DND-41 (cell line): ENCODE data around the gene CX3CR1.

ENCODE experiments used
- EZH2 ChIP-seq: IDR thresholded peaks from 3 replicates; pipeline ENCODE4 v1.6.1; 2012; ENCODE audit warnings: borderline replicate concordance, low read depth, mild to moderate bottlenecking, moderate library complexity, low read length, inconsistent platforms; ENCODE audit not compliant: severe bottlenecking
- TF ChIP-seq, protein P1 (sequence below): IDR thresholded peaks from 2 replicates; pipeline ENCODE4 v1.5.1; 2012; ENCODE audit warnings: borderline replicate concordance, low read length, moderate library complexity, mild to moderate bottlenecking; ENCODE audit not compliant: poor library complexity, severe bottlenecking; ENCODE audit errors: extremely low read depth

DNA sequence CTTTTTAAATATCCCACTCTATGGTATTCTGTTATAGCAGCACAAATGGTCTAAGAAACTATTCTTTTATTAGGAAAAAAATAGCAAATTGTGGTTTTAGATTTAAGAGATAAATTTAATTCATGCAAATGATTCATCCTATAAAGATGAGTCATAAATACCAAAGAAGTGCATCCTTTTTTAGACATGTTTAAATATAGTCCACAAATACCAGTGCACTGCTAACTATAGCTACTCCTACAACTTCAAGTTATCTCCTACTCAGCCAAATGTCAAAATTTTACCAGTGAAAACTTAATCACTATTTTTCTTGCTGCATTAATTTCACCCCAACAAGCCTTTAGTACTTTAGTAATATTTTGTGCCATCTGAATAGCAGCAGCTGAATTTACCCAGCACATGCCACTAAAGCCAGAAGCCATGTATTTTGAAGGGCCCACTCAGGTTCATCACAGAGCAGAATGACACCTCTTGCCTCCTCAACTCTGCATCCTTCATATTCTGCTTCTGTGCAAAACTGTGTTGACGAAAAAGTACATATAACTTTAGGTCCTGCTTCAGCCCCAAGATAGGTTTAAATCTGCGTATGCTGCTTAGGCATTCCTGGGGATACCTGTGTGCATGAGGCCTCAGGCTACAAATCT, 24.9 kb downstream of the CX3CR1 start:
- TF ChIP-seq, protein P1, sequence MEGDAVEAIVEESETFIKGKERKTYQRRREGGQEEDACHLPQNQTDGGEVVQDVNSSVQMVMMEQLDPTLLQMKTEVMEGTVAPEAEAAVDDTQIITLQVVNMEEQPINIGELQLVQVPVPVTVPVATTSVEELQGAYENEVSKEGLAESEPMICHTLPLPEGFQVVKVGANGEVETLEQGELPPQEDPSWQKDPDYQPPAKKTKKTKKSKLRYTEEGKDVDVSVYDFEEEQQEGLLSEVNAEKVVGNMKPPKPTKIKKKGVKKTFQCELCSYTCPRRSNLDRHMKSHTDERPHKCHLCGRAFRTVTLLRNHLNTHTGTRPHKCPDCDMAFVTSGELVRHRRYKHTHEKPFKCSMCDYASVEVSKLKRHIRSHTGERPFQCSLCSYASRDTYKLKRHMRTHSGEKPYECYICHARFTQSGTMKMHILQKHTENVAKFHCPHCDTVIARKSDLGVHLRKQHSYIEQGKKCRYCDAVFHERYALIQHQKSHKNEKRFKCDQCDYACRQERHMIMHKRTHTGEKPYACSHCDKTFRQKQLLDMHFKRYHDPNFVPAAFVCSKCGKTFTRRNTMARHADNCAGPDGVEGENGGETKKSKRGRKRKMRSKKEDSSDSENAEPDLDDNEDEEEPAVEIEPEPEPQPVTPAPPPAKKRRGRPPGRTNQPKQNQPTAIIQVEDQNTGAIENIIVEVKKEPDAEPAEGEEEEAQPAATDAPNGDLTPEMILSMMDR = no peak
- TF ChIP-seq EZH2 = no peak
